GM12891 (cell line): Measurements from ENCODE around the gene SLC66A1.

Experiments
- PAX5 ChIP-seq: IDR thresholded peaks from 2 replicates; pipeline ENCODE4 v1.6.1; 2011; ENCODE audit warnings: low read length, moderate library complexity, mild to moderate bottlenecking; ENCODE audit not compliant: insufficient read depth, severe bottlenecking
- POLR2A ChIP-seq: IDR thresholded peaks from 2 replicates; pipeline ENCODE4 v1.6.1; 2011; ENCODE audit warnings: low read depth, low read length, control low read depth
- POLR2AphosphoS5 ChIP-seq: IDR thresholded peaks from 2 replicates; pipeline ENCODE4 v1.6.1; 2011; ENCODE audit warnings: low read depth, low read length, control low read depth
- POU2F2 ChIP-seq: IDR thresholded peaks from 2 replicates; pipeline ENCODE4 v1.6.1; 2011; ENCODE audit warnings: low read depth, mild to moderate bottlenecking, control low read depth, low read length, moderate library complexity
- SPI1 ChIP-seq: IDR thresholded peaks from 2 replicates; pipeline ENCODE4 v1.6.1; 2011; ENCODE audit warnings: low read depth, low read length, control low read depth
- TAF1 ChIP-seq: IDR thresholded peaks from 2 replicates; pipeline ENCODE4 v1.6.1; 2011; ENCODE audit warnings: low read depth, low read length, control low read depth

- TF ChIP-seq POLR2A (no peak), POLR2AphosphoS5 (no peak), TAF1 (no peak), PAX5 (no peak), SPI1 (no peak), POU2F2 (no peak)
Measured at GRCh38 chr1:19374083-19374801, 62.1 kb downstream of the SLC66A1 start.
